H9 (cell line): ENCODE results near the gene POLA1. TPM values are rescaled to one million over a fixed set of nuclear protein-coding genes. Genes with fewer than 3 reads are reported as not detected.
A peak's percentile ranks its signal among the peaks of the same experiment; 100 is the strongest.

Experiments used
- DNase-seq: peaks from one replicate; pipeline ENCODE4 v3.0.0-alpha.2; 2017
- H2AFZ ChIP-seq: one replicate; pipeline ENCODE4 v1.6.1; 2013; ENCODE audit warnings: mild to moderate bottlenecking, low read length, control low read depth, moderate library complexity
- H2AK5ac ChIP-seq: 2 replicates; pipeline ENCODE4 v1.6.1; 2013; ENCODE audit warnings: low read length, control low read depth, mixed read lengths; ENCODE audit not compliant: insufficient read length
- H2BK120ac ChIP-seq: one replicate; pipeline ENCODE4 v1.6.1; 2013; ENCODE audit warnings: low read depth, mild to moderate bottlenecking, low read length, control low read depth, inconsistent platforms; ENCODE audit not compliant: poor library complexity, severe bottlenecking
- H2BK12ac ChIP-seq: 2 replicates; pipeline ENCODE4 v1.6.1; 2013; ENCODE audit warnings: low read length, control low read depth, mixed read lengths, low read depth; ENCODE audit not compliant: insufficient read length
- H2BK15ac ChIP-seq: 2 replicates; pipeline ENCODE4 v1.6.1; 2013; ENCODE audit warnings: low read depth, low read length, control low read depth
- H2BK20ac ChIP-seq: one replicate; pipeline ENCODE4 v1.6.1; 2013; ENCODE audit warnings: low read depth, mild to moderate bottlenecking, low read length, control low read depth, inconsistent platforms; ENCODE audit not compliant: poor library complexity, severe bottlenecking
- H2BK5ac ChIP-seq: 2 replicates; pipeline ENCODE4 v1.6.1; 2013; ENCODE audit warnings: low read length, control low read depth, mixed read lengths; ENCODE audit not compliant: insufficient read length
- H3K14ac ChIP-seq: 2 replicates; pipeline ENCODE4 v1.6.1; 2013; ENCODE audit warnings: low read length, control low read depth; ENCODE audit not compliant: insufficient read depth
- H3K18ac ChIP-seq: 2 replicates; pipeline ENCODE4 v1.6.1; 2013; ENCODE audit warnings: low read depth, mild to moderate bottlenecking, mixed read lengths, low read length, control low read depth; ENCODE audit not compliant: insufficient read length
- H3K23ac ChIP-seq: 2 replicates; pipeline ENCODE4 v1.6.1; 2013; ENCODE audit warnings: low read length, control low read depth, mixed read lengths, low read depth; ENCODE audit not compliant: insufficient read length
- H3K23me2 ChIP-seq: 2 replicates; pipeline ENCODE4 v1.6.1; 2013; ENCODE audit warnings: low read depth, mild to moderate bottlenecking, mixed read lengths, low read length, control low read depth; ENCODE audit not compliant: insufficient read length, poor library complexity, severe bottlenecking
- H3K27ac ChIP-seq: 2 replicates; pipeline ENCODE4 v1.5.1; 2013; ENCODE audit warnings: low read length, control low read depth, mixed read lengths, low read depth; ENCODE audit not compliant: insufficient read length
- H3K27me3 ChIP-seq: 2 replicates; pipeline ENCODE4 v1.6.1; 2013; ENCODE audit warnings: low read length, control low read depth, inconsistent platforms; ENCODE audit not compliant: insufficient read depth
- H3K4ac ChIP-seq: 2 replicates; pipeline ENCODE4 v1.6.1; 2013; ENCODE audit warnings: low read depth, mild to moderate bottlenecking, control low read depth, inconsistent platforms, low read length, moderate library complexity
- H3K4me1 ChIP-seq: 2 replicates; pipeline ENCODE4 v1.6.1; 2013; ENCODE audit warnings: low read length, control low read depth, inconsistent platforms; ENCODE audit not compliant: insufficient read depth
- H3K4me2 ChIP-seq: 2 replicates; pipeline ENCODE4 v1.6.1; 2013; ENCODE audit warnings: low read length, control low read depth, mixed read lengths; ENCODE audit not compliant: insufficient read length, insufficient read depth
- H3K56ac ChIP-seq: 2 replicates; pipeline ENCODE4 v1.6.1; 2013; ENCODE audit warnings: low read depth, mild to moderate bottlenecking, mixed read lengths, low read length, control low read depth; ENCODE audit not compliant: insufficient read length
- H3K79me1 ChIP-seq: 2 replicates; pipeline ENCODE4 v1.6.1; 2013; ENCODE audit warnings: low read depth, mild to moderate bottlenecking, moderate library complexity, low read length, control low read depth, inconsistent platforms; ENCODE audit not compliant: insufficient read depth, poor library complexity, severe bottlenecking
- H3K79me2 ChIP-seq: 2 replicates; pipeline ENCODE4 v1.6.1; 2013; ENCODE audit warnings: low read length, control low read depth, inconsistent platforms; ENCODE audit not compliant: insufficient read depth
- H3K9ac ChIP-seq: 2 replicates; pipeline ENCODE4 v1.6.1; 2013; ENCODE audit warnings: low read length, control low read depth, mixed read lengths; ENCODE audit not compliant: insufficient read length; ENCODE audit errors: extremely low read depth
- H3K9me3 ChIP-seq: one replicate; pipeline ENCODE4 v1.6.1; 2013; ENCODE audit warnings: low read depth, low read length, inconsistent platforms; ENCODE audit not compliant: control insufficient read depth
- H3T11ph ChIP-seq: one replicate; pipeline ENCODE4 v1.6.1; 2013; ENCODE audit warnings: mild to moderate bottlenecking, low read length, control low read depth, inconsistent platforms
- H4K20me1 ChIP-seq: one replicate; pipeline ENCODE4 v1.6.1; 2013; ENCODE audit not compliant: control insufficient read depth, insufficient read length, insufficient read depth
- H4K5ac ChIP-seq: 2 replicates; pipeline ENCODE4 v1.6.1; 2013; ENCODE audit warnings: low read depth, mild to moderate bottlenecking, mixed read lengths, low read length, control low read depth; ENCODE audit not compliant: insufficient read length
- H4K8ac ChIP-seq: replicated peaks from 2 replicates; pipeline ENCODE4 v1.6.1; 2013; ENCODE audit warnings: low read length, control low read depth, mixed read lengths, low read depth; ENCODE audit not compliant: insufficient read length
- H4K91ac ChIP-seq: 2 replicates; pipeline ENCODE4 v1.6.1; 2013; ENCODE audit warnings: low read depth, mild to moderate bottlenecking, moderate library complexity, mixed read lengths, low read length, control low read depth; ENCODE audit not compliant: insufficient read length
- H3K27ac Mint-ChIP-seq, 3 experiments: 2 replicates in 2 of 3; 3 replicates in 1 of 3; pipeline ENCODE4 v1.8.0; 2020 to 2021; ENCODE audit warnings: mixed read lengths in 3 of 3, mild to moderate bottlenecking in 1 of 3, moderate library complexity in 1 of 3
- H3K27me3 Mint-ChIP-seq: 2 replicates; pipeline ENCODE4 v1.8.0; 2021; ENCODE audit warnings: low read depth, mild to moderate bottlenecking, moderate library complexity, mixed read lengths
- H3K36me3 Mint-ChIP-seq, 3 experiments: 2 replicates in 2 of 3; 3 replicates in 1 of 3; pipeline ENCODE4 v1.8.0; 2020 to 2021; ENCODE audit warnings: low read depth in 3 of 3, mixed read lengths in 3 of 3; ENCODE audit not compliant: insufficient read depth in 1 of 3
- H3K4me1 Mint-ChIP-seq, 2 experiments: 2 replicates each; pipeline ENCODE4 v1.8.0; 2020; ENCODE audit warnings: mixed read lengths in 2 of 2
- H3K4me3 Mint-ChIP-seq, 2 experiments: 2 replicates in 1 of 2; 3 replicates in 1 of 2; pipeline ENCODE4 v1.8.0; 2020 to 2021; ENCODE audit warnings: mild to moderate bottlenecking in 2 of 2, mixed read lengths in 2 of 2, moderate library complexity in 1 of 2
- H3K9me3 Mint-ChIP-seq, 2 experiments: 2 replicates in 1 of 2; 3 replicates in 1 of 2; pipeline ENCODE4 v1.8.0; 2020; ENCODE audit warnings: mild to moderate bottlenecking in 2 of 2, mixed read lengths in 2 of 2, moderate library complexity in 1 of 2
- CTCF ChIP-seq: fragments of 200-600 bp; sonication (generic); conservative IDR thresholded peaks from 3 replicates; pipeline ENCODE4 v1.8.0; 2021; ENCODE audit warnings: antibody characterized with exemption, mild to moderate bottlenecking
- WGBS: extraction: QIAGEN DNeasy Blood & Tissue Kit; methylation state at CpG from one replicate; pipeline ENCODE4 v1.1.7; 2013; ENCODE audit warnings: missing lambda C conversion rate, low lambda C conversion rate, mixed read lengths; ENCODE audit not compliant: insufficient read length; ENCODE audit errors: extremely low coverage; 5-methylcytosine and 5-hydroxymethylcytosine counted together
- total RNA-seq: library from RNA; stranded (reverse); gene quantifications from 2 replicates; pipeline ENCODE4 v1.2.1, GENCODE V29; 2021

POLA1 gene
- total RNA-seq, 1 experiment from 2014 or later = 60.2 TPM

DNA sequence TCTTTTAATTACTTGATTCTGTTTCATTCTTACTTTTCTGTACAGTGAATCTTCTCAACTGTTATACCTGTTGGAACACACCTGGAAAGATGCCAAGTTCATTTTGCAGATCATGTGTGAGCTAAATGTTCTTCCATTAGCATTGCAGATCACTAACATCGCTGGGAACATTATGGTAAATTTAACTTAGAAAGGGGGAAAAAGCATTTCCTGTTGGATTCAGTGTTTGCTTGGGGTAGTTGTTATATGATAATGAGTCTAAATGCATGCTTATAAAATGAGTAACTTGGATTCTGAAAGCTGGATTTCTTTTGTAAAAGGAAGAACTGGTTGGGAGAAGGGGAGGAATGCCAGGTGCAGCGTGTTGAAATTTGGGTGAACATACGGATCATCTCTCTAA is 47.6 kb downstream of the POLA1 start:
- no peak overlapping the region for H2AFZ ChIP-seq
- H3K9ac ChIP-seq = no peak overlapping the region
- H3K14ac ChIP-seq = no peak overlapping the region
- H2BK5ac ChIP-seq = no peak overlapping the region
- peak overlapping the region; percentile 16 for H3K4me2 ChIP-seq
- no peak overlapping the region for H2BK120ac ChIP-seq
- H4K91ac ChIP-seq = no peak overlapping the region
- H3K23ac ChIP-seq = no peak overlapping the region
- no peak overlapping the region for H3K18ac ChIP-seq
- Mint-ChIP-seq H3K4me1 (peaks cover 0 to 3% of the 10 kb centered on the region in 2 experiments; a peak in 2 of 4 replicates), H3K27ac (peak overlapping the region; percentile 17 to 63 (median 61); a peak in 5 of 7 replicates), H3K27me3 (no peaks in the 10 kb centered on the region), H3K4me3 (no peak overlapping the region), H3K36me3 (peaks cover 25 to 71% (median 63%) of the 10 kb centered on the region in 3 experiments; a peak in 6 of 7 replicates), H3K9me3 (no peaks in the 10 kb centered on the region)
- no peak overlapping the region for H2BK20ac ChIP-seq
- H4K5ac ChIP-seq = no peak overlapping the region
- H3K27me3 ChIP-seq = no peaks in the 10 kb centered on the region
- H3K79me1 ChIP-seq = no peaks in the 10 kb centered on the region
- no peak overlapping the region for H2BK15ac ChIP-seq
- WGBS = no CpG with 5 or more reads among the region's 3 CpGs
- H3K9me3 ChIP-seq = no peaks in the 10 kb centered on the region
- no peaks in the 10 kb centered on the region; the same call in 1 of the 2 replicates for H3K4me1 ChIP-seq
- H3K23me2 ChIP-seq = no peaks in the 10 kb centered on the region
- no peak overlapping the region for H2AK5ac ChIP-seq
- no peak overlapping the region for H3K56ac ChIP-seq
- no peak overlapping the region for H4K8ac ChIP-seq
- no peak overlapping the region for H3T11ph ChIP-seq
- no peak overlapping the region for H2BK12ac ChIP-seq
- no peak for TF ChIP-seq CTCF
- no peaks in the 10 kb centered on the region for H4K20me1 ChIP-seq
- no peak for DNase-seq
- no peak overlapping the region for H3K4ac ChIP-seq
- no peak overlapping the region for H3K27ac ChIP-seq
- no peaks in the 10 kb centered on the region for H3K79me2 ChIP-seq
